ENCODE data around the gene BLOC1S1. TPM values are rescaled to one million over a fixed set of nuclear protein-coding genes. Genes with fewer than 3 reads are reported as not detected.
A peak's percentile ranks its signal among the peaks of the same experiment; 100 is the strongest.

The BLOC1S1 gene
- total RNA-seq, 1 experiment from 2014 or later, result 85.5 TPM

GRCh38 chr12:55715169-55715764 is 579 bp upstream of the BLOC1S1 start:
- BruUV-seq (replicated peaks), result TSS peak; percentile 93
- DNase-seq (ENCODE audit: low read depth, low spot score) (no peak), ATAC-seq (no peak)
- ChIA-PET POLR2A (no interaction called here), CTCF (interaction anchor here (0.9 to 1.3 kb wide), 5 partner anchors 9 to 59 kb away, joined by 3 to 7 read pairs (median 4); a partner anchor contains a TSS), RAD21 (ENCODE audit: low non-redundant PET in 1 of 2, low total read pairs in 2 of 2, uncharacterized antibody in 2 of 2, unreplicated experiment in 2 of 2) (interaction anchor here in 1 of 2 experiments (0.9 kb wide), 1 partner anchor 8 kb away, joined by 4 read pairs; the partner anchor contains the start of gene ITGA7)
- H3K9me2 ChIP-seq (ENCODE audit: insufficient read depth), result no peaks in the 10 kb centered on the region
- H3K27me3 ChIP-seq (ENCODE audit: insufficient read depth, low read length), result peaks cover 11% of the 10 kb centered on the region; the same call in 1 of the 2 replicates
- no peak overlapping the region for H2AFZ ChIP-seq (ENCODE audit: low read depth, low read length, poor library complexity, severe bottlenecking)
- peak overlapping the region; percentile 75 to 94 for H3K4me3 ChIP-seq (replicated peaks in 1 of 2; ENCODE audit: low read depth in 1 of 2, low read length in 2 of 2)
- intact Hi-C loops (cut with micrococcal nuclease), result no loop called here
- no peaks in the 10 kb centered on the region for H4K20me1 ChIP-seq (ENCODE audit: insufficient read depth)
- H3K4me2 ChIP-seq (ENCODE audit: low read length), result peak overlapping the region; percentile 93
- peak overlapping the region; percentile 72 for H3K9ac ChIP-seq (ENCODE audit: low read length)
- H3K79me2 ChIP-seq (ENCODE audit: insufficient read depth, low read length), result peaks cover 14% of the 10 kb centered on the region
- peak overlapping the region; percentile 84 for H3K27ac ChIP-seq (ENCODE audit: low read depth, low read length)
- no peaks in the 10 kb centered on the region for H3K36me3 ChIP-seq (ENCODE audit: control insufficient read depth in 1 of 2, insufficient read depth in 2 of 2, low read length in 2 of 2)
- peaks cover 21 to 41% of the 10 kb centered on the region in 2 experiments for H3K4me1 ChIP-seq (ENCODE audit: control insufficient read depth in 1 of 2, insufficient read depth in 2 of 2, low read length in 2 of 2)
- no peak for TF ChIP-seq CEBPB (IDR thresholded peaks at IDR 0.05; ENCODE audit: low read depth)
- no peaks in the 10 kb centered on the region for H3K9me3 ChIP-seq (ENCODE audit: control insufficient read depth in 1 of 2, insufficient read depth in 1 of 2, low read depth in 1 of 2, low read length in 2 of 2)

- RAD21 ChIA-PET (ENCODE audit: low non-redundant PET in 1 of 2, low total read pairs in 2 of 2, uncharacterized antibody in 2 of 2, unreplicated experiment in 2 of 2), result interaction anchor here in 1 of 2 experiments (0.9 kb wide), 1 partner anchor 9 kb away, joined by 4 read pairs; the partner anchor contains the start of gene ITGA7
- peak; percentile 34 for ATAC-seq
- peaks cover 32 to 54% of the 10 kb centered on the region in 2 experiments for H3K4me1 ChIP-seq (ENCODE audit: control insufficient read depth in 1 of 2, insufficient read depth in 2 of 2, low read length in 2 of 2)
Observed at GRCh38 chr12:55716582-55716957, 724 bp downstream of the BLOC1S1 start.

More at GRCh38 chr12:55716582-55716957, 724 bp downstream of the BLOC1S1 start:
- no peak overlapping the region for H2AFZ ChIP-seq (ENCODE audit: low read depth, low read length, poor library complexity, severe bottlenecking)
- H3K4me3 ChIP-seq (replicated peaks in 1 of 2; ENCODE audit: low read depth in 1 of 2, low read length in 2 of 2), result peak overlapping the region; percentile 75 to 94
- H3K4me2 ChIP-seq (ENCODE audit: low read length), result peak overlapping the region; percentile 93
- peak overlapping the region; percentile 72 for H3K9ac ChIP-seq (ENCODE audit: low read length)
- DNase-seq (ENCODE audit: low read depth, low spot score), result no peak
- peaks cover 14% of the 10 kb centered on the region for H3K79me2 ChIP-seq (ENCODE audit: insufficient read depth, low read length)
- H4K20me1 ChIP-seq (ENCODE audit: insufficient read depth), result no peaks in the 10 kb centered on the region
- H3K9me2 ChIP-seq (ENCODE audit: insufficient read depth), result no peaks in the 10 kb centered on the region
- CTCF ChIA-PET, result interaction anchor here (1.2 kb wide), 1 partner anchor 60 kb away, joined by 3 read pairs; no protein-coding TSS in a partner anchor
- BruUV-seq (replicated peaks), result no TSS peak
- peaks cover 11% of the 10 kb centered on the region; the same call in 1 of the 2 replicates for H3K27me3 ChIP-seq (ENCODE audit: insufficient read depth, low read length)
- POLR2A ChIA-PET, result interaction anchor here (1.2 kb wide), 1 partner anchor 13 kb away, joined by 4 read pairs; the partner anchor contains the start of gene CD63
- no peak for TF ChIP-seq ZBTB33 (IDR thresholded peaks at IDR 0.05; ENCODE audit: extremely low read depth, insufficient replicate concordance, low read length)
- no peak for TF ChIP-seq EZH2 (IDR thresholded peaks at IDR 0.05)
- H3K36me3 ChIP-seq (ENCODE audit: control insufficient read depth in 1 of 2, insufficient read depth in 2 of 2, low read length in 2 of 2), result no peaks in the 10 kb centered on the region
- H3K27ac ChIP-seq (ENCODE audit: low read depth, low read length), result peak overlapping the region; percentile 84
- intact Hi-C loops (cut with micrococcal nuclease), result loop anchor here (1.0 kb wide), 1 partner anchor 35 kb away; a partner anchor contains a TSS
- no peaks in the 10 kb centered on the region for H3K9me3 ChIP-seq (ENCODE audit: control insufficient read depth in 1 of 2, insufficient read depth in 1 of 2, low read depth in 1 of 2, low read length in 2 of 2)
